CD4-positive, alpha-beta T cell treated with Interleukin-4 for 4 hours (primary cell): Measurements from ENCODE around the gene USP17L11.
"Not testable (repeated sequence)": the region's sequence is repeated elsewhere in the genome, so short reads cannot be mapped to it uniquely, and the experiment has no call there.

ENCODE experiments used
- DNase-seq: peaks from one replicate; pipeline ENCODE4 v3.0.0-alpha.2; 2020

The USP17L11 gene, protein sequence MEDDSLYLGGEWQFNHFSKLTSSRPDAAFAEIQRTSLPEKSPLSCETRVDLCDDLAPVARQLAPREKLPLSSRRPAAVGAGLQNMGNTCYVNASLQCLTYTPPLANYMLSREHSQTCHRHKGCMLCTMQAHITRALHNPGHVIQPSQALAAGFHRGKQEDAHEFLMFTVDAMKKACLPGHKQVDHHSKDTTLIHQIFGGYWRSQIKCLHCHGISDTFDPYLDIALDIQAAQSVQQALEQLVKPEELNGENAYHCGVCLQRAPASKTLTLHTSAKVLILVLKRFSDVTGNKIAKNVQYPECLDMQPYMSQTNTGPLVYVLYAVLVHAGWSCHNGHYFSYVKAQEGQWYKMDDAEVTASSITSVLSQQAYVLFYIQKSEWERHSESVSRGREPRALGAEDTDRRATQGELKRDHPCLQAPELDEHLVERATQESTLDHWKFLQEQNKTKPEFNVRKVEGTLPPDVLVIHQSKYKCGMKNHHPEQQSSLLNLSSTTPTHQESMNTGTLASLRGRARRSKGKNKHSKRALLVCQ

DNA sequence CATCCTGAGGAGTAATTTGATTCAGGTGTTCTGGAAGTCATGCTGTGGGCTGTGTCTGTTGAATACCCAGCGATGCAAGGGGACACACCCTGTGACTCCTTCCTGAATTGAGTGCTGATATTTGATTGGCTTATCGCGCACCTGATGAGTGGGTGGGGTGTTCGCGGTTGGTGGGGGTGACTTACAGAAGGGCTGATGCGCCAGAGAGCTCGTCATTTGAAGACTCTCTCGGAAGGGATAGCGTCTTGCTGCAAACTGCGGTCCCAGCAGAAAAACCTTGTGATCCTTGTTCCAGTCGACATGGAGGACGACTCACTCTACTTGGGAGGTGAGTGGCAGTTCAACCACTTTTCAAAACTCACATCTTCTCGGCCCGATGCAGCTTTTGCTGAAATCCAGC is at the start of gene USP17L11:
USP17L11 (plus strand) TSS at position 301 of the 400 bp plus-strand sequence; CDS start at position 301, 0 bp downstream.
- DNase-seq: not testable (repeated sequence)

DNA sequence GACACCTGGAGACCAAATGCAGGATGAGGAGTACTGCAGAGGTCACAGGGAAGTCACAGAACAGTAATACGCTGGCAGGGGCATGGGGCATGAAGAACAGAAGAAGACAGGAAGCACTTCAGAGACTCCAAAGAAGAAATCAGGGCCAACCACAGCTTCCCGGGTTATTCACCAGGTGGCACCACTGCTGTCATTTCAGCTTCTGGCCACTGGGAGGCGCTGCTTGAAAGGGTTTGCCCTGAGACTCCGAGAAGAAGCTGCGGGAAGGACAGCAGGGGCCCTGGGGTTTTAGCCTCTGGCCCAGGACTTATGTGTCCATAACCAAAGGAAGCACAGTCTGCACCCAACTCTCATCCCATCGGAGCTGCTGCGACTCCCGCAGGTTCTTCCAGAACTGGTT is 49.2 kb upstream of the USP17L11 start:
- peak; percentile 49 for DNase-seq

DNA sequence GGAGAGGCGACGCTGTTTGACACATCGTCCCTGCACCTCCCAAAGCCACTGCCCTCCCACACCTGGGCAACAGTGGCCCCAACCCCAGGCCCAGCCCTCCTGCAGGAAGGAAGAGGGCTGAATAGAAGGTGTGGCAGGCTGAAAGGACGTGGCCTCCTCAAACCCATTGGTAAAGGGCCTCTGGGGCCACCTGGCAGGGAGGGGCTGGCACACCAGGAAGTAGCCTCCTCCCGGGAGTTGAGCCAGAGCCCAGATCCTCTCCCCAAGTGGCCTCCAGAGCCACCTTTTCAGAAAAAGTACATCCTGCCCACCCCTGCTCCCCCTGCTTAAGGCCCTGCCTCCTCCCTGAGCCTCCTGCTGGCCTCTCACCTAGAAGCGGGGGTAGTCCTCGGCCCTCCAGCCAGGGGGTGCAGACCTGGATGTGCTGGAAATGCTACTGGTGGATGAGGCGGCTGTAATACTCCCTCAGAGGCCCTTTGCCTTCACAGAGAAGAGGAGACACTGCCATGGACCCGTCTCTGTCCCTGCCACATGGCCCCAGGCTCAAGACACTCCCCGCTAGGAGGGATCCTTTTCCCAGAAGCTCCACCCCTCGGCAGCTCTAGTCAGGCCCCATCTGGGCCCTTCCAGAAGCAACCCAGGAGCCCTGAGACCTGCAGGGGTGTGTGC is 45.3 kb upstream of the USP17L11 start, which contains the start of gene FAM90A26:
FAM90A26 (plus strand) TSS at position 619 of the 669 bp plus-strand sequence. CDS start 2,764 bp downstream, outside the sequence.
- DNase-seq: not testable (repeated sequence)

DNA sequence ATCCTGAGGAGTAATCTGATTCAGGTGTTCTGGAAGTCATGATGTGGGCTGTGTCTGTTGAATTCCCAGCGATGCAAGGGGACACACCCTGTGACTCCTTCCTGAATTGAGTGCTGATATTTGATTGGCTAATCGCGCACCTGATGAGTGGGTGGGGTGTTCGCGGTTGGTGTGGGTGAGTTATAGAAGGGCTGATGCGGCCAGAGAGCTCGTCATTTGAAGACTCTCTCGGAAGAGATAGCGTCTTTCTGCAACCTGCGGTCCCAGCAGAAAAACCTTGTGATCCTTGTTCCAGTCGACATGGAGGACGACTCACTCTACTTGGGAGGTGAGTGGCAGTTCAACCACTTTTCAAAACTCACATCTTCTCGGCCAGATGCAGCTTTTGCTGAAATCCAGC is 4.8 kb upstream of the USP17L11 start, which contains the start of gene USP17L10:
USP17L10 (plus strand) TSS at position 301 of the 400 bp plus-strand sequence; CDS start at position 301, 0 bp downstream.
- not testable (repeated sequence) for DNase-seq

DNA sequence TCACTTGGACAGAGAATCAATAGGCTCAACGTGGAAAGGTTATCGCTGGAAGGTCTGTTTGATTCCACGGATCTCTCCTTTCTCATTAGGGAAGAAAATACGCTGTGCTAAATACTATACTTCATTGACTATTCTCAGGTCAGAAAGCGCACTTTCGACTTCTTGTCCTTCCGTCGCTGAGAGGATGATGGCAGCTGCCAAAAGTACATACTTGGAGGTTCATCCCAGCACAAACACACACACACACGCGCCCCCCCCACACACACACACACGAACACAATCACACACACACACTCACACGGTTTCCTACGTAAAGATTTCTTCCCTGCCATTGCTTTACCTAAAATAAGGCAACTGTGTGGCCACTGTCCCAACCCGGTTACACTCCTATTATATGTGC is 504 bp upstream of the USP17L11 start:
- DNase-seq: not testable (repeated sequence)

DNA sequence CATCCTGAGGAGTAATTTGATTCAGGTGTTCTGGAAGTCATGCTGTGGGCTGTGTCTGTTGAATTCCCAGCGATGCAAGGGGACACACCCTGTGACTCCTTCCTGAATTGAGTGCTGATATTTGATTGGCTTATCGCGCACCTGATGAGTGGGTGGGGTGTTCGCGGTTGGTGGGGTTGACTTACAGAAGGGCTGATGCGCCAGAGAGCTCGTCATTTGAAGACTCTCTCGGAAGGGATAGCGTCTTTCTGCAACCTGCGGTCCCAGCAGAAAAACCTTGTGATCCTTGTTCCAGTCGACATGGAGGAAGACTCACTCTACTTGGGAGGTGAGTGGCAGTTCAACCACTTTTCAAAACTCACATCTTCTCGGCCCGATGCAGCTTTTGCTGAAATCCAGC is 4.6 kb downstream of the USP17L11 start, which contains the start of gene USP17L12:
USP17L12 (plus strand) TSS at position 301 of the 400 bp plus-strand sequence; CDS start at position 301, 0 bp downstream.
- not testable (repeated sequence) for DNase-seq

DNA sequence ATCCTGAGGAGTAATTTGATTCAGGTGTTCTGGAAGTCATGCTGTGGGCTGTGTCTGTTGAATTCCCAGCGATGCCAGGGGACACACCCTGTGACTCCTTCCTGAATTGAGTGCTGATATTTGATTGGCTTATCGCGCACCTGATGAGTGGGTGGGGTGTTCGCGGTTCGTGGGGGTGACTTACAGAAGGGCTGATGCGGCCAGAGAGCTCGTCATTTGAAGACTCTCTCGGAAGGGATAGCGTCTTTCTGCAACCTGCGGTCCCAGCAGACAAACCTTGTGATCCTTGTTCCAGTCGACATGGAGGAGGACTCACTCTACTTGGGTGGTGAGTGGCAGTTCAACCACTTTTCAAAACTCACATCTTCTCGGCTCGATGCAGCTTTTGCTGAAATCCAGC is 9.4 kb downstream of the USP17L11 start, which contains the start of gene USP17L13:
USP17L13 (plus strand) TSS at position 301 of the 400 bp plus-strand sequence; CDS start at position 301, 0 bp downstream.
- DNase-seq: not testable (repeated sequence)

DNA sequence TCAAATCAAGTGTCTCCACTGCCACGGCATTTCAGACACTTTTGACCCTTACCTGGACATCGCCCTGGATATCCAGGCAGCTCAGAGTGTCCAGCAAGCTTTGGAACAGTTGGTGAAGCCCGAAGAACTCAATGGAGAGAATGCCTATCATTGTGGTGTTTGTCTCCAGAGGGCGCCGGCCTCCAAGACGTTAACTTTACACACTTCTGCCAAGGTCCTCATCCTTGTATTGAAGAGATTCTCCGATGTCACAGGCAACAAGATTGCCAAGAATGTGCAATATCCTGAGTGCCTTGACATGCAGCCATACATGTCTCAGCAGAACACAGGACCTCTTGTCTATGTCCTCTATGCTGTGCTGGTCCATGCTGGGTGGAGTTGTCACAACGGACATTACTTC is 15.0 kb downstream of the USP17L11 start:
- DNase-seq: not testable (repeated sequence)

DNA sequence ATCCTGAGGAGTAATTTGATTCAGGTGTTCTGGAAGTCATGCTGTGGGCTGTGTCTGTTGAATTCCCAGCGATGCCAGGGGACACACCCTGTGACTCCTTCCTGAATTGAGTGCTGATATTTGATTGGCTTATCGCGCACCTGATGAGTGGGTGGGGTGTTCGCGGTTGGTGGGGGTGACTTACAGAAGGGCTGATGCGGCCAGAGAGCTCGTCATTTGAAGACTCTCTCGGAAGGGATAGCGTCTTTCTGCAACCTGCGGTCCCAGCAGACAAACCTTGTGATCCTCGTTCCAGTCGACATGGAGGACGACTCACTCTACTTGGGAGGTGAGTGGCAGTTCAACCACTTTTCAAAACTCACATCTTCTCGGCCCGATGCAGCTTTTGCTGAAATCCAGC is 18.9 kb downstream of the USP17L11 start, which contains the start of gene USP17L15:
USP17L15 (plus strand) TSS at position 301 of the 400 bp plus-strand sequence; CDS start at position 301, 0 bp downstream.
- not testable (repeated sequence) for DNase-seq

DNA sequence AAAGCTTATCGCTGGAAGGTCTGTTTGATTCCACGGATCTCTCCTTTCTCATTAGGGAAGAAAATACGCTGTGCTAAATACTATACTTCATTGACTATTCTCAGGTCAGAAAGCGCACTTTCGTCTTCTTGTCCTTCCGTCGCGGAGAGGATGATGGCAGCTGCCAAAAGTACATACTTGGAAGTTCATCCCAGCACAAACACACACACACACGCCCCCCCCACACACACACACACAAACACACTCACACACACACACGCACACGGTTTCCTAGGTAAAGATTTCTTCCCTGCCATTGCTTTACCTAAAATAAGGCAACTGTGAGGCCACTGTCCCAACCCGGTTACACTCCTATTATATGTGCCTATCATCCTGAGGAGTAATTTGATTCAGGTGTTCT is 23.3 kb downstream of the USP17L11 start:
- peak; percentile 0 for DNase-seq

DNA sequence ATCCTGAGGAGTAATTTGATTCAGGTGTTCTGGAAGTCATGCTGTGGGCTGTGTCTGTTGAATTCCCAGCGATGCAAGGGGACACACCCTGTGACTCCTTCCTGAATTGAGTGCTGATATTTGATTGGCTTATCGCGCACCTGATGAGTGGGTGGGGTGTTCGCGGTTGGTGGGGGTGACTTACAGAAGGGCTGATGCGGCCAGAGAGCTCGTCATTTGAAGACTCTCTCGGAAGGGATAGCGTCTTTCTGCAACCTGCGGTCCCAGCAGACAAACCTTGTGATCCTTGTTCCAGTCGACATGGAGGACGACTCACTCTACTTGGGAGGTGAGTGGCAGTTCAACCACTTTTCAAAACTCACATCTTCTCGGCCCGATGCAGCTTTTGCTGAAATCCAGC is 28.4 kb downstream of the USP17L11 start, which contains the start of gene USP17L17:
USP17L17 (plus strand) TSS at position 301 of the 400 bp plus-strand sequence; CDS start at position 301, 0 bp downstream.
- DNase-seq: not testable (repeated sequence)

DNA sequence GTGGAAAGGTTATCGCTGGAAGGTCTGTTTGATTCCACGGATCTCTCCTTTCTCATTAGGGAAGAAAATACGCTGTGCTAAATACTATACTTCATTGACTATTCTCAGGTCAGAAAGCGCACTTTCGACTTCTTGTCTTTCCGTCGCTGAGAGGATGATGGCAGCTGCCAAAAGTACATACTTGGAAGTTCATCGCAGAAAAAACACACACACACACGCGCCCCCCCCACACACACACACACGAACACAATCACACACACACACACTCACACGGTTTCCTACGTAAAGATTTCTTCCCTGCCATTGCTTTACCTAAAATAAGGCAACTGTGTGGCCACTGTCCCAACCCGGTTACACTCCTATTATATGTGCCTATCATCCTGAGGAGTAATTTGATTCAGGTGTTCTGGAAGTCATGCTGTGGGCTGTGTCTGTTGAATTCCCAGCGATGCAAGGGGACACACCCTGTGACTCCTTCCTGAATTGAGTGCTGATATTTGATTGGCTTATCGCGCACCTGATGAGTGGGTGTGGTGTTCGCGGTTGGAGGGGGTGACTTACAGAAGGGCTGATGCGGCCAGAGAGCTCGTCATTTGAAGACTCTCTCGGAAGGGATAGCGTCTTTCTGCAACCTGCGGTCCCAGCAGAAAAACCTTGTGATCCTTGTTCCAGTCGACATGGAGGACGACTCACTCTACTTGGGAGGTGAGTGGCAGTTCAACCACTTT is 32.9 kb downstream of the USP17L11 start, which contains the start of gene USP17L18:
USP17L18 (plus strand) TSS at position 678 of the 728 bp plus-strand sequence; CDS start at position 678, 0 bp downstream.
- not testable (repeated sequence) for DNase-seq

DNA sequence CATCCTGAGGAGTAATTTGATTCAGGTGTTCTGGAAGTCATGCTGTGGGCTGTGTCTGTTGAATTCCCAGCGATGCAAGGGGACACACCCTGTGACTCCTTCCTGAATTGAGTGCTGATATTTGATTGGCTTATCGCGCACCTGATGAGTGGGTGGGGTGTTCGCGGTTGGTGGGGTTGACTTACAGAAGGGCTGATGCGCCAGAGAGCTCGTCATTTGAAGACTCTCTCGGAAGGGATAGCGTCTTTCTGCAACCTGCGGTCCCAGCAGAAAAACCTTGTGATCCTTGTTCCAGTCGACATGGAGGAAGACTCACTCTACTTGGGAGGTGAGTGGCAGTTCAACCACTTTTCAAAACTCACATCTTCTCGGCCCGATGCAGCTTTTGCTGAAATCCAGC is 37.9 kb downstream of the USP17L11 start, which contains the start of gene USP17L19:
USP17L19 (plus strand) TSS at position 301 of the 400 bp plus-strand sequence; CDS start at position 301, 0 bp downstream.
- not testable (repeated sequence) for DNase-seq

DNA sequence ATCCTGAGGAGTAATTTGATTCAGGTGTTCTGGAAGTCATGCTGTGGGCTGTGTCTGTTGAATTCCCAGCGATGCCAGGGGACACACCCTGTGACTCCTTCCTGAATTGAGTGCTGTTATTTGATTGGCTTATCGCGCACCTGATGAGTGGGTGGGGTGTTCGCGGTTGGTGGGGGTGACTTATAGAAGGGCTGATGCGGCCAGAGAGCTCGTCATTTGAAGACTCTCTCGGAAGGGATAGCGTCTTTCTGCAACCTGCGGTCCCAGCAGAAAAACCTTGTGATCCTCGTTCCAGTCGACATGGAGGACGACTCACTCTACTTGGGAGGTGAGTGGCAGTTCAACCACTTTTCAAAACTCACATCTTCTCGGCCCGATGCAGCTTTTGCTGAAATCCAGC is 42.6 kb downstream of the USP17L11 start, which contains the start of gene USP17L20:
USP17L20 (plus strand) TSS at position 301 of the 400 bp plus-strand sequence; CDS start at position 301, 0 bp downstream.
- not testable (repeated sequence) for DNase-seq

DNA sequence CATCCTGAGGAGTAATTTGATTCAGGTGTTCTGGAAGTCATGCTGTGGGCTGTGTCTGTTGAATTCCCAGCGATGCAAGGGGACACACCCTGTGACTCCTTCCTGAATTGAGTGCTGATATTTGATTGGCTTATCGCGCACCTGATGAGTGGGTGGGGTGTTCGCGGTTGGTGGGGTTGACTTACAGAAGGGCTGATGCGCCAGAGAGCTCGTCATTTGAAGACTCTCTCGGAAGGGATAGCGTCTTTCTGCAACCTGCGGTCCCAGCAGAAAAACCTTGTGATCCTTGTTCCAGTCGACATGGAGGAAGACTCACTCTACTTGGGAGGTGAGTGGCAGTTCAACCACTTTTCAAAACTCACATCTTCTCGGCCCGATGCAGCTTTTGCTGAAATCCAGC is 47.4 kb downstream of the USP17L11 start, which contains the start of gene USP17L21:
USP17L21 (plus strand) TSS at position 301 of the 400 bp plus-strand sequence; CDS start at position 301, 0 bp downstream.
- DNase-seq: not testable (repeated sequence)
